Neural progenitor cell (in vitro differentiated cells): ENCODE measurements around the gene ORMDL3. TPM values are rescaled to one million over a fixed set of nuclear protein-coding genes. Genes with fewer than 3 reads are reported as not detected.

Experiments
- DNase-seq: peaks from one replicate; pipeline ENCODE4 v3.0.0-alpha.2; 2016; ENCODE audit warnings: low spot score
- H2AFZ ChIP-seq: fragments of 200-600 bp; sonication (generic); replicated peaks from 2 replicates; pipeline ENCODE4 v1.6.1; 2016; ENCODE audit warnings: antibody characterized with exemption
- H3F3A ChIP-seq: fragments of 200-600 bp; sonication (generic); 2 replicates; pipeline ENCODE4 v1.6.1; 2016; ENCODE audit warnings: antibody characterized with exemption, low read depth
- H3K27ac ChIP-seq: fragments of 200-600 bp; sonication (generic); 2 replicates; pipeline ENCODE4 v1.5.1; 2016; ENCODE audit warnings: mild to moderate bottlenecking
- H3K27me3 ChIP-seq: fragments of 200-600 bp; sonication (generic); 2 replicates; pipeline ENCODE4 v1.6.1; 2016; ENCODE audit warnings: mild to moderate bottlenecking, moderate library complexity
- H3K36me3 ChIP-seq: fragments of 200-600 bp; sonication (generic); 2 replicates; pipeline ENCODE4 v1.5.1; 2016
- H3K4me1 ChIP-seq: fragments of 200-600 bp; sonication (generic); 2 replicates; pipeline ENCODE4 v1.6.1; 2016; ENCODE audit warnings: mixed run types
- H3K4me2 ChIP-seq: fragments of 200-600 bp; sonication (generic); 2 replicates; pipeline ENCODE4 v1.6.1; 2016
- H3K4me3 ChIP-seq: fragments of 200-600 bp; sonication (generic); 2 replicates; pipeline ENCODE4 v1.5.1; 2016
- H3K79me2 ChIP-seq: fragments of 200-600 bp; sonication (generic); 2 replicates; pipeline ENCODE4 v1.6.1; 2016; ENCODE audit warnings: low read depth
- H3K9ac ChIP-seq: fragments of 200-600 bp; sonication (generic); 2 replicates; pipeline ENCODE4 v1.6.1; 2016
- H3K9me3 ChIP-seq: fragments of 200-600 bp; sonication (generic); 2 replicates; pipeline ENCODE4 v1.5.1; 2016; ENCODE audit warnings: low read depth
- H4K20me1 ChIP-seq: fragments of 200-600 bp; sonication (generic); 2 replicates; pipeline ENCODE4 v1.6.1; 2016; ENCODE audit warnings: low read depth
- H3K27ac Mint-ChIP-seq: 3 replicates; pipeline ENCODE4 v1.8.0; 2021; ENCODE audit warnings: mixed read lengths
- H3K27me3 Mint-ChIP-seq: 2 replicates; pipeline ENCODE4 v1.8.0; 2022; ENCODE audit warnings: low read depth, mild to moderate bottlenecking, inconsistent platforms, moderate library complexity, mixed read lengths; ENCODE audit not compliant: insufficient read depth
- H3K36me3 Mint-ChIP-seq: 3 replicates; pipeline ENCODE4 v1.8.0; 2021; ENCODE audit warnings: mixed read lengths
- H3K4me1 Mint-ChIP-seq: 3 replicates; pipeline ENCODE4 v1.8.0; 2021; ENCODE audit warnings: mixed read lengths
- H3K4me3 Mint-ChIP-seq: 3 replicates; pipeline ENCODE4 v1.8.0; 2021; ENCODE audit warnings: mild to moderate bottlenecking, moderate library complexity, mixed read lengths
- H3K9me3 Mint-ChIP-seq: 3 replicates; pipeline ENCODE4 v1.8.0; 2020; ENCODE audit warnings: mixed read lengths
- EZH2 ChIP-seq: fragments of 200-600 bp; sonication (generic); IDR thresholded peaks from 2 replicates; pipeline ENCODE4 v1.6.1; 2017; ENCODE audit warnings: antibody characterized with exemption, mild to moderate bottlenecking, moderate library complexity
- EZH2phosphoT487 ChIP-seq: fragments of 200-600 bp; sonication (generic); IDR thresholded peaks from 2 replicates; pipeline ENCODE4 v1.6.1; 2017; ENCODE audit warnings: antibody characterized with exemption
- total RNA-seq: library from RNA; depleted of rRNA; stranded (reverse); fragments of >200 nt; gene quantifications from 2 replicates; pipeline ENCODE4 v1.2.3, GENCODE V29; 2015; ENCODE audit warnings: low replicate concordance
- TF ChIP-seq, protein P1 (sequence below): fragments of 200-600 bp; sonication (generic); IDR thresholded peaks from 2 replicates; pipeline ENCODE4 v1.5.1; 2017; ENCODE audit warnings: antibody characterized with exemption, mild to moderate bottlenecking

ORMDL3 gene
- total RNA-seq, 1 donor from 2014 or later, result 29.3 TPM

DNA sequence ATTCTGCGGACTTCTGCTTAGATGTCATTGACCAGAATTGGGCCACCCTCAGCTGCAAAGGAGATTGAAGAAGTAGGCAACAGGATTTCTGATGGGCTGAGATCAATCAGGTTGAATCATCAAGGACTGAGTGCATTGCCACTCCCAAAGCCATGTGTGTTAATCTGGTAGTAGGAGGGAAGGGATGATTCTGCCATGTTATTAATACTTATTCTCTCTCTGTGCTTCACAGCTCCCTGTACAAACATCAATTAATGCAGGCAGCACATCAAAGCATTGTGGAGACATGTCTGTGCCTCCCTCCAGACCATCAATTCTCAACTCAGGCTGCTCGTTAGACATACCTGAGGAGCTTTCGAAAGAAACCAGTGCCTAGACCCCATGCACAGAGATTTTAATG, 11.7 kb upstream of the ORMDL3 start:
- H3K36me3 Mint-ChIP-seq, result no peaks in the 10 kb centered on the region
- Histone ChIP-seq H3K9ac (no peak overlapping the region), H3K4me2 (no peak overlapping the region), H3K27me3 (no peaks in the 10 kb centered on the region), H3K27ac (no peak overlapping the region), H3F3A (no peaks in the 10 kb centered on the region), H3K79me2 (no peaks in the 10 kb centered on the region), H2AFZ (no peak overlapping the region), H4K20me1 (no peaks in the 10 kb centered on the region), H3K36me3 (no peaks in the 10 kb centered on the region), H3K4me1 (peaks cover 3% of the 10 kb centered on the region), H3K4me3 (no peak overlapping the region), H3K9me3 (no peaks in the 10 kb centered on the region)
- DNase-seq, result no peak
- peaks cover 20% of the 10 kb centered on the region for H3K4me1 Mint-ChIP-seq
- no peak overlapping the region for H3K27ac Mint-ChIP-seq
- no peak for TF ChIP-seq EZH2
- no peak for TF ChIP-seq EZH2phosphoT487
- TF ChIP-seq, protein P1, sequence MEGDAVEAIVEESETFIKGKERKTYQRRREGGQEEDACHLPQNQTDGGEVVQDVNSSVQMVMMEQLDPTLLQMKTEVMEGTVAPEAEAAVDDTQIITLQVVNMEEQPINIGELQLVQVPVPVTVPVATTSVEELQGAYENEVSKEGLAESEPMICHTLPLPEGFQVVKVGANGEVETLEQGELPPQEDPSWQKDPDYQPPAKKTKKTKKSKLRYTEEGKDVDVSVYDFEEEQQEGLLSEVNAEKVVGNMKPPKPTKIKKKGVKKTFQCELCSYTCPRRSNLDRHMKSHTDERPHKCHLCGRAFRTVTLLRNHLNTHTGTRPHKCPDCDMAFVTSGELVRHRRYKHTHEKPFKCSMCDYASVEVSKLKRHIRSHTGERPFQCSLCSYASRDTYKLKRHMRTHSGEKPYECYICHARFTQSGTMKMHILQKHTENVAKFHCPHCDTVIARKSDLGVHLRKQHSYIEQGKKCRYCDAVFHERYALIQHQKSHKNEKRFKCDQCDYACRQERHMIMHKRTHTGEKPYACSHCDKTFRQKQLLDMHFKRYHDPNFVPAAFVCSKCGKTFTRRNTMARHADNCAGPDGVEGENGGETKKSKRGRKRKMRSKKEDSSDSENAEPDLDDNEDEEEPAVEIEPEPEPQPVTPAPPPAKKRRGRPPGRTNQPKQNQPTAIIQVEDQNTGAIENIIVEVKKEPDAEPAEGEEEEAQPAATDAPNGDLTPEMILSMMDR, result no peak
- H3K9me3 Mint-ChIP-seq, result no peaks in the 10 kb centered on the region
- no peak overlapping the region for H3K4me3 Mint-ChIP-seq
- H3K27me3 Mint-ChIP-seq, result peaks cover 5% of the 10 kb centered on the region

DNA sequence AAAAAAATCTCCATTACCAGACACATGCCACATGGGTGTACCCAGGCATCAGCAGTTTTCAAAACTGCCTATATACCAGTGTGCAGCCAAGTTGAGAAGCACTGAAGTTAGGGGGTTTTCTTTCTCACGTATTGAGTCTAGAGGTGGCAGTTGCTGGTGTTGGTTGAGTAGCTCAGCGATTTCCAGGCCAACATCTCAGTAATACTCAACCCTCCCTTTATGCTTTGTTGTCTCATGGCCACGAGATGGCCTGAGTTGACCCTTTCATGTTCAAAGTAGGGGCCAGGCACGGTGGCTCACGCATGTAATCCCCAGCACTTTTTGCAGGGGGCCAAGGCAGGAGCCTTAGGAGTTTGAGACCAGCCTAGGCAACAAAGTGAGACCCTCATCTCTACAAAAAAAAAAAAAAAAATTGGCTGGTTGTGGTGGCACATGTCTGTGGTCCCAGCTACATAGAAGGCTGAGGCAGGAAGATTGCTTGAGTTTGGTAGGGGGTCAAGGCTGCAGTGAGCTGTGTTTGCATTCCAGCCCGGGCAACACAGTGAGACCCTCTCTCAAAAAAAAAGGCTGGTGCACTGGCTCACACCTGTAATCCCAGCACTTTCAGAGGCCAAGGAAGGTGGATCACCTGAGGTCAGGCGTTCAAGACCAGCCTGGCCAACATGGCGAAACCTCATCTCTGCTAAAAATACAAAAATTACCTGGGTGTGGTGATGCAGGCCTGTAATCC, 10.9 kb upstream of the ORMDL3 start:
- Mint-ChIP-seq H3K36me3 (no peaks in the 10 kb centered on the region), H3K27ac (no peak overlapping the region), H3K4me1 (peaks cover 23% of the 10 kb centered on the region), H3K4me3 (no peak overlapping the region), H3K9me3 (no peaks in the 10 kb centered on the region), H3K27me3 (peaks cover 4% of the 10 kb centered on the region)
- H3K9ac ChIP-seq, result no peak overlapping the region
- DNase-seq, result no peak
- no peaks in the 10 kb centered on the region for H3K36me3 ChIP-seq
- no peak overlapping the region for H3K4me3 ChIP-seq
- H3K27ac ChIP-seq, result no peak overlapping the region
- no peak overlapping the region for H3K4me2 ChIP-seq
- no peaks in the 10 kb centered on the region for H3K27me3 ChIP-seq
- no peak overlapping the region for H2AFZ ChIP-seq
- H3K79me2 ChIP-seq, result no peaks in the 10 kb centered on the region
- H4K20me1 ChIP-seq, result no peaks in the 10 kb centered on the region
- TF ChIP-seq EZH2phosphoT487 (no peak), EZH2 (no peak)
- TF ChIP-seq, protein P1, result no peak
- no peaks in the 10 kb centered on the region for H3K9me3 ChIP-seq
- H3F3A ChIP-seq, result no peaks in the 10 kb centered on the region
- H3K4me1 ChIP-seq, result peaks cover 3% of the 10 kb centered on the region

DNA sequence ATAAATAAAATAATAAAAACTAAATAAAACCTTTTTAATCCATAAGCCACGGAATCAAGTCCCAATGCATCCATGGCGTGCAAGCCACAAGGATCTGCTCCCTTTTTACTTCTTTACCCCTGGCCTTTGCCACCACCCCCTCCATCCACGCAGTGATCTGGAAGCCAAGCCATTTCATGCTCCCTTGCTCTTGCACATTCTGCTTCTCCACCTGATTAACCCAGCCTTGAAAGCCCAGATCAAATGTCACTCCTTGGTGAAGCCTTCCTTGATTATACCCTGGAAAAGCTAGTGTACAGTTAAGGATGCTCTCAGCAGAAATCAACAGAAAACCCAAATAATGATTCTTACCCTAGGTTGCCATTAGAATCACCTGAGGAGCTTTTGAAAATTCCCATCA, 10.0 kb upstream of the ORMDL3 start:
- Histone ChIP-seq H3K9me3 (no peaks in the 10 kb centered on the region), H4K20me1 (no peaks in the 10 kb centered on the region), H3K27me3 (no peaks in the 10 kb centered on the region), H3K27ac (no peak overlapping the region), H3K4me3 (no peak overlapping the region), H3K36me3 (no peaks in the 10 kb centered on the region), H3F3A (no peaks in the 10 kb centered on the region), H3K4me2 (no peak overlapping the region), H3K79me2 (no peaks in the 10 kb centered on the region), H3K4me1 (peaks cover 3% of the 10 kb centered on the region), H2AFZ (no peak overlapping the region), H3K9ac (no peak overlapping the region)
- Mint-ChIP-seq H3K36me3 (no peaks in the 10 kb centered on the region), H3K4me1 (peaks cover 25% of the 10 kb centered on the region), H3K27me3 (peaks cover 3% of the 10 kb centered on the region), H3K27ac (no peak overlapping the region), H3K9me3 (no peaks in the 10 kb centered on the region), H3K4me3 (no peak overlapping the region)
- TF ChIP-seq, protein P1, result no peak
- TF ChIP-seq EZH2, result no peak
- no peak for TF ChIP-seq EZH2phosphoT487
- DNase-seq, result no peak
